ENCODE results near the gene SRPK2. TPM values are rescaled to one million over a fixed set of nuclear protein-coding genes. Genes with fewer than 3 reads are reported as not detected.

Gene SRPK2
- total RNA-seq, 2 donors from 2014 or later: 26.5 to 28.9 TPM

- ATAC-seq (no peak), DNase-seq (no peak)
- intact Hi-C loops (cut with DNase I): no loop called here
These were observed 255.4 kb downstream of the SRPK2 start for GRCh38 chr7:105133358-105133757.

GRCh38 chr7:105132835-105133234 is 255.9 kb downstream of the SRPK2 start:
- ATAC-seq: no peak
- intact Hi-C loops (cut with DNase I): no loop called here
- no peak for DNase-seq

- ATAC-seq (no peak), DNase-seq (no peak)
- intact Hi-C loops (cut with DNase I): no loop called here
These were observed 256.4 kb downstream of the SRPK2 start for GRCh38 chr7:105132335-105132734.

- intact Hi-C loops (cut with DNase I): no loop called here
- ATAC-seq (no peak), DNase-seq (no peak)
These were observed 256.8 kb downstream of the SRPK2 start for GRCh38 chr7:105131890-105132289.

GRCh38 chr7:105131033-105131656 is 257.6 kb downstream of the SRPK2 start:
- intact Hi-C loops (cut with DNase I): no loop called here

GRCh38 chr7:105130580-105130979 is 258.1 kb downstream of the SRPK2 start:
- DNase-seq (no peak), ATAC-seq (no peak)
- intact Hi-C loops (cut with DNase I): no loop called here

More at GRCh38 chr7:105131033-105131656, 257.6 kb downstream of the SRPK2 start:
- DNase-seq (no peak), ATAC-seq (no peak)

GRCh38 chr7:105130048-105130447 is 258.7 kb downstream of the SRPK2 start:
- intact Hi-C loops (cut with DNase I): no loop called here
- ATAC-seq: peak; percentile 48 to 60

GRCh38 chr7:105127179-105127578 is 261.5 kb downstream of the SRPK2 start:
- ATAC-seq (no peak), DNase-seq (no peak)
- intact Hi-C loops (cut with DNase I): no loop called here

More at GRCh38 chr7:105130048-105130447, 258.7 kb downstream of the SRPK2 start:
- no peak for DNase-seq

- intact Hi-C loops (cut with DNase I): no loop called here
- ATAC-seq (no peak), DNase-seq (no peak)
These were observed 262.2 kb downstream of the SRPK2 start for GRCh38 chr7:105126436-105126975.

- intact Hi-C loops (cut with DNase I): no loop called here
- DNase-seq (no peak), ATAC-seq (no peak)
These were observed 263.0 kb downstream of the SRPK2 start for GRCh38 chr7:105125745-105126144.

- no peak for ATAC-seq
- intact Hi-C loops (cut with DNase I): no loop called here
- no peak for DNase-seq
These were observed 266.1 kb downstream of the SRPK2 start for GRCh38 chr7:105122619-105123018.

GRCh38 chr7:105118612-105119600 is 269.8 kb downstream of the SRPK2 start:
- intact Hi-C loops (cut with DNase I): no loop called here
- peak in 1 of 2 donors; percentile 30 for ATAC-seq
- DNase-seq: no peak

GRCh38 chr7:105112440-105113418 is 276.0 kb downstream of the SRPK2 start:
- ATAC-seq (peak; percentile 27 to 29), DNase-seq (no peak)
- intact Hi-C loops (cut with DNase I): no loop called here

GRCh38 chr7:105107458-105107857 is 281.3 kb downstream of the SRPK2 start:
- DNase-seq (no peak), ATAC-seq (no peak)
- intact Hi-C loops (cut with DNase I): loop anchor here in 1 of 2 donors (5.0 kb wide), 1 partner anchor 40 kb away; no protein-coding TSS in a partner anchor

- DNase-seq (no peak), ATAC-seq (no peak)
- intact Hi-C loops (cut with DNase I): loop anchor here in 1 of 2 donors (5.0 kb wide), 1 partner anchor 39 kb away; no protein-coding TSS in a partner anchor
These were observed 282.2 kb downstream of the SRPK2 start for GRCh38 chr7:105106473-105106872.

GRCh38 chr7:105105579-105105978 is 283.1 kb downstream of the SRPK2 start:
- intact Hi-C loops (cut with DNase I): loop anchor here in 1 of 2 donors (5.0 kb wide), 1 partner anchor 38 kb away; no protein-coding TSS in a partner anchor
- ATAC-seq: no peak
- no peak for DNase-seq

GRCh38 chr7:105102557-105103352 is 286.0 kb downstream of the SRPK2 start:
- intact Hi-C loops (cut with DNase I): no loop called here

GRCh38 chr7:105101864-105102263 is 286.9 kb downstream of the SRPK2 start:
- ATAC-seq (no peak), DNase-seq (no peak)
- intact Hi-C loops (cut with DNase I): no loop called here

More at GRCh38 chr7:105102557-105103352, 286.0 kb downstream of the SRPK2 start:
- DNase-seq: no peak
- no peak for ATAC-seq
